ENCODE results near the gene COL17A1.

GRCh38 chr10:103986360-103986759, 99.3 kb downstream of the COL17A1 start:
- no peak for TF ChIP-seq POLR2A (IDR thresholded peaks at IDR 0.05; ENCODE audit: low read length)
- no peak for TF ChIP-seq GATA1 (IDR thresholded peaks at IDR 0.05; ENCODE audit: low read depth, low read length)
